Measurements from ENCODE around the gene JMJD7.

The JMJD7 gene

GRCh38 chr15:41827880-41828806, at the start of gene JMJD7:
JMJD7 (plus strand) TSS chr15:41828092; CDS start chr15:41828125, 33 bp downstream.
- peak; percentile 84 to 95 for DNase-seq

- no peak for DNase-seq
Measured at GRCh38 chr15:41778521-41778920, 49.4 kb upstream of the JMJD7 start.

GRCh38 chr15:41779662-41780157, 48.2 kb upstream of the JMJD7 start:
- no peak for DNase-seq

- DNase-seq: no peak
Measured at GRCh38 chr15:41780266-41780665, 47.6 kb upstream of the JMJD7 start.

GRCh38 chr15:41780727-41781126, 47.2 kb upstream of the JMJD7 start:
- no peak for DNase-seq

GRCh38 chr15:41782371-41783282, 45.3 kb upstream of the JMJD7 start:
- DNase-seq: no peak

GRCh38 chr15:41783296-41783695, 44.6 kb upstream of the JMJD7 start:
- no peak for DNase-seq

- no peak for DNase-seq
Measured at GRCh38 chr15:41788262-41788661, 39.6 kb upstream of the JMJD7 start.

GRCh38 chr15:41789236-41789635, 38.7 kb upstream of the JMJD7 start:
- DNase-seq: no peak

GRCh38 chr15:41789662-41790061, 38.2 kb upstream of the JMJD7 start:
- no peak for DNase-seq

GRCh38 chr15:41790169-41790568, 37.7 kb upstream of the JMJD7 start:
- DNase-seq: no peak

- no peak for DNase-seq
Measured at GRCh38 chr15:41790756-41791546, 36.9 kb upstream of the JMJD7 start.

GRCh38 chr15:41791547-41791937, 36.4 kb upstream of the JMJD7 start:
- DNase-seq: no peak

GRCh38 chr15:41792000-41792637, 35.8 kb upstream of the JMJD7 start:
- no peak for DNase-seq

- DNase-seq: no peak
Measured at GRCh38 chr15:41794081-41794480, 33.8 kb upstream of the JMJD7 start.

- no peak for DNase-seq
Measured at GRCh38 chr15:41795996-41796856, 31.7 kb upstream of the JMJD7 start.

GRCh38 chr15:41797201-41797944, 30.5 kb upstream of the JMJD7 start:
- DNase-seq: no peak

- no peak for DNase-seq
Measured at GRCh38 chr15:41798607-41799487, 29.0 kb upstream of the JMJD7 start.

- no peak for DNase-seq
Measured at GRCh38 chr15:41799488-41799805, 28.4 kb upstream of the JMJD7 start.
